A673 (cell line): Measurements from ENCODE around the gene GNG14.

Experiments used
- EZH2 ChIP-seq: fragments of 200-600 bp; sonication (generic); IDR thresholded peaks from 2 replicates; pipeline ENCODE4 v1.6.1; 2017; ENCODE audit warnings: borderline replicate concordance, low read depth, mild to moderate bottlenecking, mixed read lengths, antibody characterized with exemption, low read length; ENCODE audit not compliant: poor library complexity, severe bottlenecking
- TF ChIP-seq, protein P1 (sequence below): fragments of 300-800, 200-600 bp; sonication (generic); conservative IDR thresholded peaks from 2 replicates; pipeline ENCODE4 v1.5.1; 2017; ENCODE audit warnings: low read depth, mild to moderate bottlenecking, antibody characterized with exemption, low read length, moderate library complexity, mixed read lengths

DNA sequence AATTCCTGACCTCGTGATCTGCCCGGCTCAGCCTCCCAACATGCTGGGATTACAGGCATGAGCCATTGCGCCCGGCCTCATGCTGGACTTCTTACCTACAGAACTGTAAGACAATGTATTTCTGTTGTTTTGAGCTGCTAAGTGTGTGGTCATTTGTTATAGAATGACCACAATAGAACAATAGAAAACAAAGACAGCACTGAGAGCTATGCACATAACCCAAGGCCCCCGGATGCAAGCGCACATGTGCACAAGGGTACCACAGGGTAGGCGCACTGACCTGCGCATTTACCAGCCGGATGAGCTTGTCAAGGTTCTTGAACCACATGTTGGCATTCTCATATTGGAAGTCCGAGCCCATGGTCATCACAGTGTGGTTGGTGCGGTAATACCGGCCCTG, 26.8 kb upstream of the GNG14 start:
- no peak for TF ChIP-seq EZH2
- TF ChIP-seq, protein P1, sequence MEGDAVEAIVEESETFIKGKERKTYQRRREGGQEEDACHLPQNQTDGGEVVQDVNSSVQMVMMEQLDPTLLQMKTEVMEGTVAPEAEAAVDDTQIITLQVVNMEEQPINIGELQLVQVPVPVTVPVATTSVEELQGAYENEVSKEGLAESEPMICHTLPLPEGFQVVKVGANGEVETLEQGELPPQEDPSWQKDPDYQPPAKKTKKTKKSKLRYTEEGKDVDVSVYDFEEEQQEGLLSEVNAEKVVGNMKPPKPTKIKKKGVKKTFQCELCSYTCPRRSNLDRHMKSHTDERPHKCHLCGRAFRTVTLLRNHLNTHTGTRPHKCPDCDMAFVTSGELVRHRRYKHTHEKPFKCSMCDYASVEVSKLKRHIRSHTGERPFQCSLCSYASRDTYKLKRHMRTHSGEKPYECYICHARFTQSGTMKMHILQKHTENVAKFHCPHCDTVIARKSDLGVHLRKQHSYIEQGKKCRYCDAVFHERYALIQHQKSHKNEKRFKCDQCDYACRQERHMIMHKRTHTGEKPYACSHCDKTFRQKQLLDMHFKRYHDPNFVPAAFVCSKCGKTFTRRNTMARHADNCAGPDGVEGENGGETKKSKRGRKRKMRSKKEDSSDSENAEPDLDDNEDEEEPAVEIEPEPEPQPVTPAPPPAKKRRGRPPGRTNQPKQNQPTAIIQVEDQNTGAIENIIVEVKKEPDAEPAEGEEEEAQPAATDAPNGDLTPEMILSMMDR, result no peak
